Astrocyte of the spinal cord (primary cell): ENCODE measurements around the gene GPBP1.
A peak's percentile ranks its signal among the peaks of the same experiment; 100 is the strongest.
"Not testable (repeated sequence)": the region's sequence is repeated elsewhere in the genome, so short reads cannot be mapped to it uniquely, and the experiment has no call there.

Source experiments
- DNase-seq: peaks from one replicate; pipeline ENCODE4 v3.0.0; 2011; ENCODE audit warnings: low read depth, low spot score
- H3K4me3 ChIP-seq: 2 replicates; pipeline ENCODE4 v1.5.1; 2011; ENCODE audit warnings: low read depth, mild to moderate bottlenecking, low read length, moderate library complexity
- in situ Hi-C: cut with HindIII; loops from 2 replicates; pipeline ENCODE4 v1.10.0; 2017; ENCODE audit warnings: low sequenced_read_pairs
- TF ChIP-seq, protein P1 (sequence below): IDR thresholded peaks from 2 replicates; pipeline ENCODE4 v1.5.1; 2012; ENCODE audit warnings: low read depth, mild to moderate bottlenecking, low read length, inconsistent platforms

GPBP1 gene

DNA sequence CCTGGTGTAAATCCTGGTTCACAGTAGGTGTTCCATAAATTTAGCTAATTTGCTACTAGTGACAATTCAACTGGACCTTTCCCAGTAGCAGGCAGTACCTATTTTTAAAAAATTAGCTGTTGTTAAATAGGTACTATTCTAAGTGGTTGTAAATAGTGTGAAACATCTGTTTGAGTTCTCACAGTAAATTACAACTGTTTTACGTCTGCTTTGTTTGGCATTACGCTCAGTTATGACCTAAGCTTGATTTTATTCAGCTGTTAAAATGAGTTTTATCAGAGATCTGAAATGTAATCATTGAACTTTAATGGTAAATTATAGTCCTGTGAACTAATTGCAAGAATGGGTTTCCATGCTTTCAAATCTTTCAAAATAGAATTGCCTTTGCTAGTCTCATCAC lies 93.9 kb downstream of the GPBP1 start:
- no peak for DNase-seq
- no peak overlapping the region for H3K4me3 ChIP-seq
- TF ChIP-seq, protein P1, sequence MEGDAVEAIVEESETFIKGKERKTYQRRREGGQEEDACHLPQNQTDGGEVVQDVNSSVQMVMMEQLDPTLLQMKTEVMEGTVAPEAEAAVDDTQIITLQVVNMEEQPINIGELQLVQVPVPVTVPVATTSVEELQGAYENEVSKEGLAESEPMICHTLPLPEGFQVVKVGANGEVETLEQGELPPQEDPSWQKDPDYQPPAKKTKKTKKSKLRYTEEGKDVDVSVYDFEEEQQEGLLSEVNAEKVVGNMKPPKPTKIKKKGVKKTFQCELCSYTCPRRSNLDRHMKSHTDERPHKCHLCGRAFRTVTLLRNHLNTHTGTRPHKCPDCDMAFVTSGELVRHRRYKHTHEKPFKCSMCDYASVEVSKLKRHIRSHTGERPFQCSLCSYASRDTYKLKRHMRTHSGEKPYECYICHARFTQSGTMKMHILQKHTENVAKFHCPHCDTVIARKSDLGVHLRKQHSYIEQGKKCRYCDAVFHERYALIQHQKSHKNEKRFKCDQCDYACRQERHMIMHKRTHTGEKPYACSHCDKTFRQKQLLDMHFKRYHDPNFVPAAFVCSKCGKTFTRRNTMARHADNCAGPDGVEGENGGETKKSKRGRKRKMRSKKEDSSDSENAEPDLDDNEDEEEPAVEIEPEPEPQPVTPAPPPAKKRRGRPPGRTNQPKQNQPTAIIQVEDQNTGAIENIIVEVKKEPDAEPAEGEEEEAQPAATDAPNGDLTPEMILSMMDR: no peak
- in situ Hi-C loops: loop anchor here (25.0 kb wide), 1 partner anchor 1006 kb away; no protein-coding TSS in a partner anchor

DNA sequence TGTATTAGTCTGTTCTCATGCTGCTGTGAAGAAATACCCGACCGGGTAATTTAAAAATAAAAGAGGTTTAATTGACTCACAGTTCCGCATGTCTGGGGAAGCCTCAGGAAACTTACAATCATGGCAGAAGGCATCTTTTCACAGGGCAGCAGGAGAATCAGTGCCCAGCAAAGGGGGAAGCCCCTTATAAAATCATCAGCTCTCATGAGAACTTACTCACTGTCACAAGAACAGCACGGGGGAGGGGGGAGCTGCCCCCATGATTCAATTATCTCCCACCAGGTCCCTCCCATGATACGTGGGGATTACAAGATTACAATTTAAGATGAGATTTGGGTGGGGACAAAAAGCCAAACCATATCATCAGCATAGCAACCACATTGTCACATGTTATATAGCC lies 102.5 kb downstream of the GPBP1 start:
- DNase-seq: no peak
- TF ChIP-seq, protein P1: no peak
- in situ Hi-C loops: no loop called here
- no peak overlapping the region for H3K4me3 ChIP-seq

DNA sequence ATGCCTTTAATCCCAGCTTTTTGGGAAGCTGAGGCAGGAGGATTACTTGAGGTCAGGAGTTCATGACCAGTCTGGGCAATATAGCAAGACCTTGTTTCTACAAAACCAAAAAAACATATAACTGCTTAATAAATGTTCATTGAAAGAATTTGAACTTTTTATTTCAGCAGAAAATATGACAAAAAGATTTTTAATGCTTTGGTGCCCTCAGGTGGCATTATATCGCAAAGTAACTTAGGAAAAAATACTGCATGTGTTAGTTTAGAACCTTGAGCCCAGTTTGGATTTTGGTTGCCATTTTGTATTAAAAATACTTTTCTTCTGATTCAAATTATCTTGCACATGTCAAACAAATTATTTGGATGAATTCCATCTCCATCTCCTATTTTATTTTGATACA lies 103.2 kb downstream of the GPBP1 start:
- no peak overlapping the region for H3K4me3 ChIP-seq
- TF ChIP-seq, protein P1: no peak
- DNase-seq: peak; percentile 36
- in situ Hi-C loops: no loop called here

DNA sequence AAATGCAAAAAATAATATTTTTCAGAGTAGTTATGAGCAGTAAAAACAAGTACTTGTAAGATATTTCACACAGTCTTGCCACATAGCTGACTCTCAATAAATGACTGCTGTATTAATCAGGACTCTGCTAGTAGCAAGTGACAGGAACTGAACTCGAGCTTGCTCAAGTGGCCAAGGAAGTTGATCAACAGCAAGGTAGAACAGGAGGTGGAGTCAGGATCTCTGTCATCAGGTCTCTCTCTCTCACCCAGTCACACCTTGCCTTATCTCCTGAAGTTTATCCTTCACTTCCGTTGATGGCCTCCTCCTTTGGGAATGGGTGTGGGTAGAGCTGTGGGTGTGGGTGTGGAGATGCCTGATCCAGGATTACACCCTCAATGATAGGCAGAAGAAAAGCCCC lies 107.0 kb downstream of the GPBP1 start:
- DNase-seq: no peak
- in situ Hi-C loops: no loop called here
- H3K4me3 ChIP-seq: no peak overlapping the region
- TF ChIP-seq, protein P1: no peak

DNA sequence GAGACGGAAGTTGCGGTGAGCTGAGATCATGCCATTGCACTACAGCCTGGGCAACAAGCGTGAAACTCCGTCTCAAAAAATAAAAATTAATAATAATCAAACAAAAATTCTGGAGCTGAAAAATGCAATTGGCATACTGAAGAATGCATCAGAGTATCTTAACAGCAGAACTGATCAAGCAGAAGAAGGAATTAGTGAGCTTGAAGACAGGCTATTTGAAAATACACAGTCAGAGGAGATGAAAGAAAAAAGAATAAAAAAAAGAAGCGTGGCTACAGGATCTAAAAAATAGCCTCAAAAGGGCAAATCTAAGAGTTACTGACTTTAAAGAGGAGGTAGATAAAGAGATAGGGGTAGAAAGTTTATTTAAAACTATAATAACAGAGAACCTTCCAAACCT lies 111.2 kb downstream of the GPBP1 start:
- H3K4me3 ChIP-seq, in situ Hi-C loops, DNase-seq: not testable (repeated sequence)

DNA sequence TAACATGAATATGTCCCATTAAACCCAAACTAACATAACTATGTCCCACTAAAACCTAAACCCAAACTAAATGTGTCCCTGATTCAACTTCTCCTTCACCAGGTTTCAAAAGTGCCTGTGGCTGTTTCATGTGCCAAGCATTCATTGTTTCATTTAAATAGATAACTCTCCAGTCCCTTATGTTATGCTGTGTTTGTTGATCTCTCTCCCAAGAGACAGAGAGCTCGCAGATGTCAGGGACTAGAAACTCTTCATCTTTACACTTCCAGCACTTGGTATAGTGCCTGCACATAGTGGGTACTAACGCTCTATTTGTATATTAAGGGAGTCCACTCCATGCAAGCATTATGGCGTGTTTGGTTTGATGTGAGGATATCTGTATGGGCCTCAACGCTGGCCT lies 118.0 kb downstream of the GPBP1 start:
- in situ Hi-C loops: no loop called here
- no peak overlapping the region for H3K4me3 ChIP-seq
- TF ChIP-seq, protein P1: no peak
- no peak for DNase-seq

DNA sequence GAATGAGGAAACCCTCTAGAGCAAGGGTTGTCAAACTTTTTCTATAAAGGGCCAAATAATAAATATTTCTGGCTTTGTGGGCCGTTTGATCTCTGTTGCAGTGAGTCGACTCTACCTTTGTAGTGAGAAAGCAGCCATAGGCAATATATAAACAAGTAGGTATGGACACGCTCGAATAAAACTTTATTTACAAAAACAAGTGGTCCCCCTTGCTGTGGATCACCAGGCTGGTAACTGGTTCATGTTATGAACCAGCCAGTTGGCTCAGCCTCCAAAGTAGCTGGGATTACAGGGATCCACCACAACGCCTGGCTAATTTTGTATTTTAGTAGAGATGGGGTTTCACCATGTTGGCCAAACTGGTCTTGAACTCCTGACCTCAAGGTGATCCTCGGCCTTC lies 118.5 kb downstream of the GPBP1 start:
- H3K4me3 ChIP-seq: no peak overlapping the region
- TF ChIP-seq, protein P1: no peak
- no peak for DNase-seq
- in situ Hi-C loops: no loop called here
